GM19468 (cell line): Measurements from ENCODE around the gene SEPTIN5.
"Not testable (repeated sequence)": the region's sequence is repeated elsewhere in the genome, so short reads cannot be mapped to it uniquely, and the experiment has no call there.

Source experiments
- ATAC-seq: cut with Tn5 transposase; IDR thresholded peaks from one replicate; pipeline ENCODE4 v1.9.1; 2021; ENCODE audit warnings: mild to moderate bottlenecking, moderate library complexity, moderate number of reproducible peaks; ENCODE audit not compliant: unreplicated experiment; ENCODE audit errors: extremely low read depth

The SEPTIN5 gene

GRCh38 chr22:19718456-19719049 lies 4.2 kb downstream of the SEPTIN5 start:
- no peak for ATAC-seq

DNA sequence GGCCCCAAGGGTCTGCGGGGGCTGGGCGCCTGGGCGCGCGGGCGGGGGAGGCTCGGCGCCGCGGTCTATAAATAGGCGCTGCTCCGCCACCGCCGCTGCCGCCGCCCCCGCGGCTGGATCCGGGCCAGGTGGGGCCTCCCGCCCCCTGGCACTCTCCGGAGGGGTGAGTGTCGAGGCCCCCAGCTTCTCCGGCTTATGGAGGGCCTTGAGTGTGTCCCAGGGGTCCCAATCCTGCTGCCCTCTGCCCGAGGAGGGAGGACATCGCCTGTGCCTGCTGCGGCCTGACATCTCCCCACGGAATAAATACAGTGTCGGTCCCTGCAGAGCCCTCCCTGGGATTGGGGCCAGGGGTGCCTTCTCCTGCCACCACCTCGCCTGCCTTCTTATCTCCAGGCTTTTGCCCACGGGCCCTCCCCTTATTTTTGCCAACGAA lies 4.8 kb downstream of the SEPTIN5 start:
- no peak for ATAC-seq

DNA sequence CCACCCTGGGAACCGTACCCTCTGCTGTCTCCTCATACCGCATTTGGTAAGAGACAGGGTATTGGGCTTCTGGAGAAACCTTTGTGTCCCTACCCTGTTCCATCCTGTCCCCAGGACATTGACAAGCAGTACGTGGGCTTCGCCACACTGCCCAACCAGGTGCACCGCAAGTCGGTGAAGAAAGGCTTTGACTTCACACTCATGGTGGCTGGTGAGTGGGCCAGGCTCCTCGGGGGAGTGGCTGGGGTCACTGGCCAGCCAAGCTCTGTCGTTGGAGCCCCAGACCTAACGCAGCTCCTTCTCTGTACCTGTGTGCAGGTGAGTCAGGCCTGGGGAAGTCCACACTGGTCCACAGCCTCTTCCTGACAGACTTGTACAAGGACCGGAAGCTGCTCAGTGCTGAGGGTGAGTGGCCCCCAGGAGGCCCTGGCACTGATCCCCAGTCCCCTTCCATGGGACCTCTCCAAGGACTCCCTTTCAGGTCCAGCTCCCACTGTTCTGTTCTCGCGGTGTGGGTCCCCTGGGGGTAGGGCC lies 5.3 kb downstream of the SEPTIN5 start:
- no peak for ATAC-seq

GRCh38 chr22:19720150-19720827 lies 6.0 kb downstream of the SEPTIN5 start:
- ATAC-seq: no peak

DNA sequence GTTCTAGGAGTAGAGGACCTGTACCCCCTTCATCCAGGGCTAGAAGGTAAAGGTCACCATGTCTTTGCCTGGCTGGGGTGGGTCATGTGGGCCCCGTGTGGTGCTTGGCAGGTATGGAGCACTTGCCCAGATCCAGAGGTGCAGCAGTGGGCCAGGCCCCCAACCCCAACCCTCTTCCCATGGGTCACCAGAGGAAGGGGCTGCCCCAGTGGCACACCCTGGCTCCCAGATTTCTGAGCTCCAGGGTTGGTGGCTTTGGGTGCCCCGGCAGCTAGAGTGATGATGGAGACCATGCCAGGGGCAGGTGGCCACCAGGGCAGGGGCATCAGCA lies 6.7 kb downstream of the SEPTIN5 start:
- no peak for ATAC-seq

- no peak for ATAC-seq
These were observed 7.3 kb downstream of the SEPTIN5 start for GRCh38 chr22:19721330-19722177.

DNA sequence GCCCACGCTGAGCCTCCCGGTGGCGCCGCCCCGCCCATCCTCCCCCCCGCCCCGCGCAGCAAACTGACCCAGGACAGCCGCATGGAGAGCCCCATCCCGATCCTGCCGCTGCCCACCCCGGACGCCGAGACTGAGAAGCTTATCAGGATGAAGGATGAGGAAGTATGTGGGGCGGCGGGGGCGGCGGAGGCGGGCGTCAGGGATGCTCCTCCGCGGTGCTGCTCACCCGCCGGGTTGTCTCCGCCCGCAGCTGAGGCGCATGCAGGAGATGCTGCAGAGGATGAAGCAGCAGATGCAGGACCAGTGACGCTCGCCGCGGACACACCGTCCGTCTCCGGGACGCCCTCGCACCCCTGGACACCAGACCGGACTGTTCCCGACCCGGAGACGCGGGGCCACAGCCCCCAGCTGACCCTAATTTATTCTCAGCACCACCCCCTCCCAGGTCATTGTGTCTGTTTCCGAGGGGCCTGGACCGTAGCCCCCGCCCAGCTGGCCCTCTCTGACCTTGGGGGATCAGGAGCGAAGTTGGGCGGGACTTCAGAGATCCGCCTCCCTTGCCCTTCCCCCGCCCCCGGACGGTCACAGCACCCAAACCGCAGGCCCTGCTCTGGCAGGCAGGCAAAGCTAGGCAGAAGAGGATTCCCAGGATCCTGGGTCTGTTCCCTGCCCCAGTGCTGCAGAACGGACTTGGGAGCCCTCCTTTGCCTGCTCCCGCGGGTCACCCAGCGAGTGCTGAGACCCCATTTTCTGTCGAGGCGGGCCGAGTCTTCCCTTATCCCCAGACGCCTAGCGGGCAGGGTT lies 8.1 kb downstream of the SEPTIN5 start:
- no peak for ATAC-seq

GRCh38 chr22:19722982-19723231 lies 8.6 kb downstream of the SEPTIN5 start:
- no peak for ATAC-seq

GRCh38 chr22:19723232-19723982 lies 9.1 kb downstream of the SEPTIN5 start, which contains the start of gene GP1BB:
TSS of gene GP1BB (plus strand) at chr22:19723539. CDS start at chr22:19723570, 31 bp downstream.
- no peak for ATAC-seq

DNA sequence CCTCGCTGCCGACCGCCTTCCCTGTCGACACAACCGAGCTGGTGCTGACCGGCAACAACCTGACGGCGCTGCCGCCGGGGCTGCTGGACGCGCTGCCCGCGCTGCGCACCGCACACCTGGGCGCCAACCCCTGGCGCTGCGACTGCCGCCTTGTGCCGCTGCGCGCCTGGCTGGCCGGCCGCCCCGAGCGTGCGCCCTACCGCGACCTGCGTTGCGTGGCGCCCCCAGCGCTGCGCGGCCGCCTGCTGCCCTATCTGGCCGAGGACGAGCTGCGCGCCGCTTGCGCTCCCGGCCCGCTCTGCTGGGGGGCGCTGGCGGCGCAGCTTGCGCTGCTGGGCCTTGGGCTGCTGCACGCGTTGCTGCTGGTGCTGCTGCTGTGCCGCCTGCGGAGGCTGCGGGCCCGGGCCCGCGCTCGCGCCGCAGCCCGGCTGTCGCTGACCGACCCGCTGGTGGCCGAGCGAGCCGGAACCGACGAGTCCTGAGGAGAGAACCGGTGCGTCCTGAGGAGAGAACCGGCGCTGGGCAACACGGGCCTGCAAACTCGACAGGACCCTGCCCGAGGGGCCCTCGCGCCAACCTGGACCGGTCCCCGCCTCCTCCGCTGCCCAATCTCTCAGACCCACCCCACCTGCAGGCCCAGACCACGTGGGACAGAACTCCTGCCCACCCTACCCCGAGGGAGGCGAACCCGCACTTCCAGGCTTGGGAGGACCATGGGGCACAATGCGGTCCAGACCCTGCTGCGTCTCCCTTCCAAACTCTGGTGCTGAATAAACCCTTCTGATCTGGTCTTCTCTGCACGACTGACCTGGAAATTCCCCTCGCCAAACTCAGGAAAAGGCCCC lies 9.9 kb downstream of the SEPTIN5 start:
- ATAC-seq: no peak

DNA sequence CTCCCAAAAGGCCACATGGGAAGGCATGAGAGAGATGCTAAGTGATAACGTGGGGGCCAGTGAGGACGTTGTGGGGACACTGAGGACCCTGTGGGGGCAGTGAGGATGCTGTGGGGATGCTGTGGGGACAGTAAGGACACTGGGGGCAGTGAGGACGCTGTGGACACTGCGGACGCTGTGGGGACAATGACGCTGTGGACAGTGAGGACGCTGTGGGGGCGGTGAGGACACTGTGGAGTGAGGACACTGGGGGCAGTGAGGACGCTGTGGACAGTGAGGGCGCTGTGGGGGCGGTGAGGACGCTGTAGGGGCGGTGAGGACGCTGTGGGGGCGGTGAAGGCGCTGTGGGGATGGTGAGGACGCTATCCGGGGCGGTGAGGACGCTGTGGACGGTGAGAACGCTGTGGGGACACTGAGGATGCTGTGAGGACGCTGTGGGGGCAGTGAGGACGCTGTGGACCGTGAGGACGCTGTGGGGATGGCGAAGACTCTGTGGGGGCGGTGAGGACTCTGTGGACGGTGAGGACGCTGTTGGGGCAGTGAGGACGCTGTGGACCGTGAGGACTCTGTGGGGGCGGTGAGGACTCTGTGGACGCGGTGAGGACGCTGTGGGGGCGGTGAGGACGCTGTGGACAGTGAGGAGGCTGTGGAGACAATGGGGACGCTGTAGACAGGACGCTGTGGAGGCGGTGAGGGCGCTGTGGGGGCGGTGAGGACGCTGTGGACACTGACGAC lies 10.8 kb downstream of the SEPTIN5 start:
- no peak for ATAC-seq

GRCh38 chr22:19726064-19726788 lies 11.9 kb downstream of the SEPTIN5 start:
- not testable (repeated sequence) for ATAC-seq

GRCh38 chr22:19727310-19728150 lies 13.2 kb downstream of the SEPTIN5 start:
- ATAC-seq: no peak

DNA sequence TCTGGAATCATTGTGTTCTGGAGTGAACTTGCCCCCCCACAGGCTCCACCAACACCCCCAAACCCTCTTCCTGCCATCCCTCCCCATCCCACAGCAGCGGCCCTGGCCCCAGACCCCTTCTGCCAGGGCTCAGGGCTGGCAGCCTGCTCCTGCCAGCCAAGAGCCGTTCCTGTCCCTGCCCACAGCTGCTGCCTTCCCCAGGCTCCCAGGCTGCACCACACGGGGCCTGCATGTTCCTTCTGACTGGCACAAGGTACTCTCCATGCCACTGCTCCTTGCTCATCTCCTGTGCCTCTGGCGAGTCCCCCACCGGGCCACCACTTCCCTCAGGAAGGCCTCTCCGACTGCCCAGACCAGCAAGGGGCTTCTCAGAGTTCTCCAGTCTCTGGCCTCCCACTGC lies 14.0 kb downstream of the SEPTIN5 start:
- no peak for ATAC-seq

- no peak for ATAC-seq
These were observed 14.5 kb downstream of the SEPTIN5 start for GRCh38 chr22:19728836-19729235.

GRCh38 chr22:19729507-19729906 lies 15.2 kb downstream of the SEPTIN5 start:
- no peak for ATAC-seq

DNA sequence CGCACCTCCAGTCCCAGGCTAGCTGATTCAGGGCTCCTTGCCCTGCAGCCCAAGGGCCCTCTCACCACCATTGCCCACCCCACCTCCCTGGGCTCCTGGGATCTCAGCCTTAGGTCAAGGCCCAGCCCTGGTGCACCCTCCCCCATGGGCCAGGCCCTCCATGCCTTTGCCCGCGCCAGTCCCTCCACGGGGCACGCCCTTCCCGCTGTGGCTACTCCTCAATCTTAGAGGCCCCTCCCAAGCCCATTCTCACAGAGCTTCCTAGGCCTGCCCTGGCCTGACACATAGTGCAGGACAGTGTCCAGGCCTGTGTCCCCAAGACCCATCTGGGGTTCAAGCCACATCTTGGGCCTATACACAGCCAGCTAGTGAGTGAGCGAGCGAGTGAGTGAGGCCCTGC lies 15.9 kb downstream of the SEPTIN5 start:
- ATAC-seq: no peak
